Brain microvascular endothelial cell (primary cell): ENCODE results near the gene HTR2C.
"Not testable (repeated sequence)": the region's sequence is repeated elsewhere in the genome, so short reads cannot be mapped to it uniquely, and the experiment has no call there.

Source experiments
- DNase-seq: peaks from one replicate; pipeline ENCODE4 v3.0.0-alpha.2; 2020
- H3K27ac ChIP-seq: fragments of 250-450 bp; sonication (Bioruptor Pico); 2 replicates; pipeline ENCODE4 v1.5.1; 2020; ENCODE audit warnings: mild to moderate bottlenecking, moderate library complexity
- H3K27me3 ChIP-seq: fragments of 250-450 bp; sonication (Bioruptor Pico); replicated peaks from 2 replicates; pipeline ENCODE4 v1.5.1; 2020; ENCODE audit warnings: mild to moderate bottlenecking
- H3K36me3 ChIP-seq: fragments of 250-450 bp; sonication (Bioruptor Pico); replicated peaks from 2 replicates; pipeline ENCODE4 v1.5.1; 2020; ENCODE audit warnings: mild to moderate bottlenecking
- H3K4me3 ChIP-seq: 2 replicates; pipeline ENCODE4 v1.5.1; 2011; ENCODE audit warnings: low read depth, mild to moderate bottlenecking, control low read depth, low read length, moderate library complexity
- CTCF ChIP-seq: IDR thresholded peaks from 2 replicates; pipeline ENCODE4 v1.5.1; 2011; ENCODE audit warnings: low read depth, mild to moderate bottlenecking, moderate library complexity, low read length, control low read depth, inconsistent platforms; ENCODE audit errors: missing control alignments
- in situ Hi-C: cut with HindIII; loops from 2 replicates; pipeline ENCODE4 v1.10.0; 2017; ENCODE audit warnings: low sequenced_read_pairs, low pct_ligation_motif_present

HTR2C gene

GRCh38 chrX:114584375-114584943, 573 bp downstream of the HTR2C start:
- Histone ChIP-seq H3K27ac (no peak overlapping the region), H3K36me3 (no peaks in the 10 kb centered on the region), H3K4me3 (no peak overlapping the region), H3K27me3 (peaks cover 19% of the 10 kb centered on the region)
- in situ Hi-C loops, result no loop called here
- no peak for DNase-seq
- no peak for TF ChIP-seq CTCF

- Histone ChIP-seq H3K4me3 (no peak overlapping the region), H3K27me3 (peaks cover 19% of the 10 kb centered on the region), H3K27ac (no peak overlapping the region), H3K36me3 (no peaks in the 10 kb centered on the region)
- in situ Hi-C loops, result no loop called here
- TF ChIP-seq CTCF, result no peak
- no peak for DNase-seq
Measured at GRCh38 chrX:114584983-114585842, 1.3 kb downstream of the HTR2C start.

GRCh38 chrX:114591121-114591520, 7.2 kb downstream of the HTR2C start:
- Histone ChIP-seq H3K36me3 (no peaks in the 10 kb centered on the region), H3K27ac (no peak overlapping the region), H3K4me3 (no peak overlapping the region), H3K27me3 (no peaks in the 10 kb centered on the region)
- in situ Hi-C loops, result no loop called here
- no peak for TF ChIP-seq CTCF
- DNase-seq, result no peak

GRCh38 chrX:114599305-114599704, 15.4 kb downstream of the HTR2C start:
- in situ Hi-C loops, result no loop called here
- no peaks in the 10 kb centered on the region for H3K36me3 ChIP-seq
- no peaks in the 10 kb centered on the region for H3K27me3 ChIP-seq
- H3K27ac ChIP-seq, result no peak overlapping the region
- DNase-seq, result no peak
- TF ChIP-seq CTCF, result no peak
- no peak overlapping the region for H3K4me3 ChIP-seq

GRCh38 chrX:114599911-114600310, 16.0 kb downstream of the HTR2C start:
- H3K36me3 ChIP-seq, result no peaks in the 10 kb centered on the region
- H3K4me3 ChIP-seq, result no peak overlapping the region
- in situ Hi-C loops, result no loop called here
- no peak for TF ChIP-seq CTCF
- no peak for DNase-seq
- H3K27ac ChIP-seq, result no peak overlapping the region
- no peaks in the 10 kb centered on the region for H3K27me3 ChIP-seq

- H3K36me3 ChIP-seq, H3K4me3 ChIP-seq, H3K27ac ChIP-seq, in situ Hi-C loops, H3K27me3 ChIP-seq, DNase-seq: not testable (repeated sequence)
Measured at GRCh38 chrX:114606619-114607018, 22.7 kb downstream of the HTR2C start.
